ENCODE results near the gene PRRT1.
"Not testable (repeated sequence)": the region's sequence is repeated elsewhere in the genome, so short reads cannot be mapped to it uniquely, and the experiment has no call there.

The PRRT1 gene

GRCh38 chr6:32188381-32189068 lies 36.8 kb upstream of the PRRT1 start:
- H3K4me3 ChIP-seq (replicated peaks; ENCODE audit: low read depth, low read length), result peak overlapping the region; percentile 77
- TF ChIP-seq CTCF (IDR thresholded peaks at IDR 0.05; ENCODE audit: low read depth, low read length, missing control alignments), result no peak
- DNase-seq (ENCODE audit: extremely low read depth, low read depth), result no peak

DNA sequence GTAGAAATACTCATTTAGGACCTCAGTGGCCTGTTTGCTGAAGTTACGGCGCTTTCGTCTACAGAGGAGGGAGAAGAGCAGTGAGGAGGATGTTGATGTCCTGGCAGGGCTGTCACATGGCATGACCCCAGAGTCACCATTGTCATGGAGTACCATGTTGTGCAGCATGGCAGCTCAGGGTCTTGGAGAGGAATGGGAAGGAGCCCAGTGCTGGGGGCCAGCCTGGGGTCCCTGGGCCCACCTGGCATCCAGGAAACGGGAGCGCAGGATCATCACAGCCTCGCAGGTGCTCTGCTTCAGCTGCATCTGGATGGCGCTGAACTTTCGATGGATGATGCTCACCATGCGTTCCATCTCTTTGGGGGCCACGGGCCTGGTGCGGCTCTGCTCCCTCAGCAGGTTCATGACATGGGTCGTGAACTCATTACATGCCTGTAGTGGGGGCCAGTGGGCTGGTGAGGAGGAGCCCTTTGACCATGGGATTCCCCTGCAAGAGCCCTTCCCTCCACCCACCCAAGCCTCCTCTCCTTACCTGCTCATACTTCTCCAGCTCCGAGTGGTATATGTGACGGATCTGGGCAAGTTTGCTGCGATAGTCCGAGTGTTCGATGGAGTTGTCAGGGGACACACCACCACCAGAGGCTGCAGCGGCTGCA lies 36.1 kb upstream of the PRRT1 start:
- peak overlapping the region; percentile 77 for H3K4me3 ChIP-seq (replicated peaks; ENCODE audit: low read depth, low read length)
- not testable (repeated sequence) for DNase-seq (ENCODE audit: extremely low read depth, low read depth)

- H3K4me3 ChIP-seq (replicated peaks; ENCODE audit: low read depth, low read length), result no peak overlapping the region
- TF ChIP-seq CTCF (IDR thresholded peaks at IDR 0.05; ENCODE audit: low read depth, low read length, missing control alignments), result no peak
- no peak for DNase-seq (ENCODE audit: extremely low read depth, low read depth)
Observed at GRCh38 chr6:32187009-32187709, 35.4 kb upstream of the PRRT1 start.

DNA sequence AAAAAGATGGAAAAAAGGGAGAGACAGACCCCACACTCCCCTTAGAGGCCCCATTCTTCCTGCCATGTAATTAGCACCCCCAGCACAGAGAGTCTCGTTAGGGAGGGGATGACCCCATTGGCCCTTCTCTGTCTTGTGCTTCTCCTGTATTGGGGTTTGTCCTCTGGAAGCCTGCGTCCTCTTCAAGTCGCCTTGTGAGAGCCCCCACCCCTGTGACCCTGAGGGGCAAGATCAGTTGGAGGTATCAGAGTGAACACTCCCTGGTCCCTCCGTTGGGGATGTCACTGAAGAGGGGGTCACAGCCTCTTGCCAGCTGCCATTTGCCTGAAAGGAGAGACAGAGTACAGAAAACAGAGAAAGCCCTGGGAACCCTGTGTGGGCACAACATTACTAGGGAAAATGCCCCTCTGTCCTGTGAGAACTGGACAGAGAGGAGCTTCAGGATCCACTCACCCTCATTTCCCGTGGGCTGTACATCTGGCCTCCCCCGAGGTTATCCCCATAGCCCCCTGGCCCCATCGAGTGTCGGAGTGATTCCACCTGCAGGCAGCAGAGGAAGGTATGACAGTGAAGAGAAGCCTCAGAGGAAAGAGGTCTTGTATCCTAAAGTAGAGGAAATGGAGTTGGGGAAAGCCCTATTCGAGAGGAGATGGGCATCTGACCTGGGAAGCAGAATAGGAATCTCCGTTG lies 34.6 kb upstream of the PRRT1 start:
- DNase-seq (ENCODE audit: extremely low read depth, low read depth); H3K4me3 ChIP-seq (replicated peaks; ENCODE audit: low read depth, low read length): not testable (repeated sequence)

GRCh38 chr6:32185681-32186131 lies 34.0 kb upstream of the PRRT1 start:
- H3K4me3 ChIP-seq (replicated peaks; ENCODE audit: low read depth, low read length); DNase-seq (ENCODE audit: extremely low read depth, low read depth): not testable (repeated sequence)

DNA sequence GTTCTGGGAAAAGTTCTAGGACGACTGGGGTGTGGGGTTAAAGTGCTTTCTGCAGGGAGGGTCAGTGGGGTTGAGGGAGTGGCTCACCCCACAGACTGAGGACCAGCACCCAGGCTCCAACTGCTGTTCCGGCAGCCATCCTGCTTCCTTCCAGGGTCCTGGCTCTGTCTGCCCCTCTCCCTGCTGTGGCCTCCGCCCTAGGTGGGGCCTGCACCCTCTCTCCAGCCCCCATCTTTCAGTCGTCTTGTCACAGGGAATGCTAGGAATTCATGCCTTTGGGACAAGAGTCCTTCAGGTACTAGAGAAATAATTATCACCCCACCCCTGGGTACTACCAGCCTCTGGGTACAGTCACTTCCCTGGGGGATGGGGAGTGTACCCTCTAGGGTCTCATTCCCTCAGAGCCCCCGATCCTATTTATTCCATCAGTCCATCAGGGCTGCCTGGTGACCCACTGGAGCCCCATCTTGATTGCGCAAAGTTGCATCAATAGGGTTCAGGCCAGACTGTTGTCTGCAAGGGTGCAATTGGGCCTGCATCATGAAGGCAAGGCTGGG lies 32.4 kb upstream of the PRRT1 start, which contains the start of gene AGER:
TSS of gene AGER (minus strand) at position 170 of the 557 bp plus-strand sequence. CDS start at position 139, 31 bp downstream.
- no peak within 1 kb of the TSS for H3K4me3 ChIP-seq (replicated peaks; ENCODE audit: low read depth, low read length)
- DNase-seq (ENCODE audit: extremely low read depth, low read depth), result no peak
- no peak for TF ChIP-seq CTCF (IDR thresholded peaks at IDR 0.05; ENCODE audit: low read depth, low read length, missing control alignments)

- DNase-seq (ENCODE audit: extremely low read depth, low read depth), result no peak
- no peak for TF ChIP-seq CTCF (IDR thresholded peaks at IDR 0.05; ENCODE audit: low read depth, low read length, missing control alignments)
- H3K4me3 ChIP-seq (replicated peaks; ENCODE audit: low read depth, low read length), result no peak overlapping the region
Observed at GRCh38 chr6:32183483-32184083, 31.8 kb upstream of the PRRT1 start.

Measured in HFF-Myc (cell line).